ENCODE results near the gene ELP5.
A peak's percentile ranks its signal among the peaks of the same experiment; 100 is the strongest.

ELP5 gene

GRCh38 chr17:7213895-7214299, 38.1 kb upstream of the ELP5 start:
- Histone ChIP-seq H3K27me3 (ENCODE audit: control insufficient read depth, insufficient read depth, low read length) (no peaks in the 10 kb centered on the region), H3K36me3 (ENCODE audit: control insufficient read depth, insufficient read depth, low read length) (no peaks in the 10 kb centered on the region), H3K4me3 (ENCODE audit: low read depth, low read length) (peak overlapping the region; percentile 61), H3K27ac (ENCODE audit: low read depth, low read length) (peak overlapping the region; percentile 77; the same call in 1 of the 2 replicates), H3K4me1 (ENCODE audit: control insufficient read depth, insufficient read depth, low read length) (peaks cover 52% of the 10 kb centered on the region), H3K9ac (ENCODE audit: low read length) (peak overlapping the region; percentile 52), H3K9me3 (ENCODE audit: control insufficient read depth, insufficient read depth, low read depth, low read length) (no peaks in the 10 kb centered on the region)

GRCh38 chr17:7214300-7215135, 37.5 kb upstream of the ELP5 start:
- H3K9ac ChIP-seq (ENCODE audit: low read length) = peak overlapping the region; percentile 69
- H3K27me3 ChIP-seq (ENCODE audit: control insufficient read depth, insufficient read depth, low read length) = no peaks in the 10 kb centered on the region
- H3K36me3 ChIP-seq (ENCODE audit: control insufficient read depth, insufficient read depth, low read length) = no peaks in the 10 kb centered on the region
- H3K27ac ChIP-seq (ENCODE audit: low read depth, low read length) = peak overlapping the region; percentile 77
- H3K4me1 ChIP-seq (ENCODE audit: control insufficient read depth, insufficient read depth, low read length) = peaks cover 53% of the 10 kb centered on the region
- H3K4me3 ChIP-seq (ENCODE audit: low read depth, low read length) = peak overlapping the region; percentile 69
- no peaks in the 10 kb centered on the region for H3K9me3 ChIP-seq (ENCODE audit: control insufficient read depth, insufficient read depth, low read depth, low read length)

- peak overlapping the region; percentile 69 for H3K4me3 ChIP-seq (ENCODE audit: low read depth, low read length)
These were observed 36.8 kb upstream of the ELP5 start for GRCh38 chr17:7215136-7215638.

GRCh38 chr17:7215652-7216180, 36.3 kb upstream of the ELP5 start:
- H3K9ac ChIP-seq (ENCODE audit: low read length) = peak overlapping the region; percentile 59
- peaks cover 52% of the 10 kb centered on the region for H3K4me1 ChIP-seq (ENCODE audit: control insufficient read depth, insufficient read depth, low read length)
- H3K27ac ChIP-seq (ENCODE audit: low read depth, low read length) = peak overlapping the region; percentile 28; the same call in 1 of the 2 replicates
- H3K4me3 ChIP-seq (ENCODE audit: low read depth, low read length) = peak overlapping the region; percentile 69
- H3K36me3 ChIP-seq (ENCODE audit: control insufficient read depth, insufficient read depth, low read length) = no peaks in the 10 kb centered on the region
- H3K9me3 ChIP-seq (ENCODE audit: control insufficient read depth, insufficient read depth, low read depth, low read length) = no peaks in the 10 kb centered on the region
- H3K27me3 ChIP-seq (ENCODE audit: control insufficient read depth, insufficient read depth, low read length) = no peaks in the 10 kb centered on the region

More at GRCh38 chr17:7215136-7215638, 36.8 kb upstream of the ELP5 start:
- Histone ChIP-seq H3K27ac (ENCODE audit: low read depth, low read length) (peak overlapping the region; percentile 28; the same call in 1 of the 2 replicates), H3K9ac (ENCODE audit: low read length) (peak overlapping the region; percentile 59), H3K4me1 (ENCODE audit: control insufficient read depth, insufficient read depth, low read length) (peaks cover 54% of the 10 kb centered on the region), H3K27me3 (ENCODE audit: control insufficient read depth, insufficient read depth, low read length) (no peaks in the 10 kb centered on the region), H3K36me3 (ENCODE audit: control insufficient read depth, insufficient read depth, low read length) (no peaks in the 10 kb centered on the region), H3K9me3 (ENCODE audit: control insufficient read depth, insufficient read depth, low read depth, low read length) (no peaks in the 10 kb centered on the region)

- Histone ChIP-seq H3K27ac (ENCODE audit: low read depth, low read length) (no peak overlapping the region), H3K4me1 (ENCODE audit: control insufficient read depth, insufficient read depth, low read length) (peaks cover 54% of the 10 kb centered on the region), H3K27me3 (ENCODE audit: control insufficient read depth, insufficient read depth, low read length) (no peaks in the 10 kb centered on the region), H3K4me3 (ENCODE audit: low read depth, low read length) (peak overlapping the region; percentile 52), H3K9ac (ENCODE audit: low read length) (peak overlapping the region; percentile 18), H3K9me3 (ENCODE audit: control insufficient read depth, insufficient read depth, low read depth, low read length) (no peaks in the 10 kb centered on the region), H3K36me3 (ENCODE audit: control insufficient read depth, insufficient read depth, low read length) (peaks cover 6% of the 10 kb centered on the region)
These were observed 35.5 kb upstream of the ELP5 start for GRCh38 chr17:7216242-7217112.

- H3K9me3 ChIP-seq (ENCODE audit: control insufficient read depth, insufficient read depth, low read depth, low read length) = no peaks in the 10 kb centered on the region
- H3K4me1 ChIP-seq (ENCODE audit: control insufficient read depth, insufficient read depth, low read length) = peaks cover 48% of the 10 kb centered on the region
- no peaks in the 10 kb centered on the region for H3K27me3 ChIP-seq (ENCODE audit: control insufficient read depth, insufficient read depth, low read length)
- no peak overlapping the region for H3K27ac ChIP-seq (ENCODE audit: low read depth, low read length)
- peak overlapping the region; percentile 54 for H3K4me3 ChIP-seq (ENCODE audit: low read depth, low read length)
- H3K9ac ChIP-seq (ENCODE audit: low read length) = peak overlapping the region; percentile 38
- peaks cover 15% of the 10 kb centered on the region for H3K36me3 ChIP-seq (ENCODE audit: control insufficient read depth, insufficient read depth, low read length)
These were observed 34.7 kb upstream of the ELP5 start for GRCh38 chr17:7217113-7217987.

GRCh38 chr17:7218166-7218565, 33.8 kb upstream of the ELP5 start:
- Histone ChIP-seq H3K36me3 (ENCODE audit: control insufficient read depth, insufficient read depth, low read length) (peaks cover 23% of the 10 kb centered on the region), H3K9me3 (ENCODE audit: control insufficient read depth, insufficient read depth, low read depth, low read length) (no peaks in the 10 kb centered on the region), H3K27me3 (ENCODE audit: control insufficient read depth, insufficient read depth, low read length) (no peaks in the 10 kb centered on the region), H3K4me1 (ENCODE audit: control insufficient read depth, insufficient read depth, low read length) (peaks cover 47% of the 10 kb centered on the region), H3K4me3 (ENCODE audit: low read depth, low read length) (peak overlapping the region; percentile 54), H3K9ac (ENCODE audit: low read length) (no peak overlapping the region), H3K27ac (ENCODE audit: low read depth, low read length) (no peak overlapping the region)

- peaks cover 44% of the 10 kb centered on the region for H3K4me1 ChIP-seq (ENCODE audit: control insufficient read depth, insufficient read depth, low read length)
- H3K27ac ChIP-seq (ENCODE audit: low read depth, low read length) = no peak overlapping the region
These were observed 33.3 kb upstream of the ELP5 start for GRCh38 chr17:7218758-7219157.

GRCh38 chr17:7219229-7219811, 32.7 kb upstream of the ELP5 start:
- Histone ChIP-seq H3K9ac (ENCODE audit: low read length) (peak overlapping the region; percentile 92), H3K9me3 (ENCODE audit: control insufficient read depth, insufficient read depth, low read depth, low read length) (no peaks in the 10 kb centered on the region), H3K4me3 (ENCODE audit: low read depth, low read length) (peak overlapping the region; percentile 90), H3K4me1 (ENCODE audit: control insufficient read depth, insufficient read depth, low read length) (peaks cover 44% of the 10 kb centered on the region), H3K36me3 (ENCODE audit: control insufficient read depth, insufficient read depth, low read length) (peaks cover 35% of the 10 kb centered on the region), H3K27ac (ENCODE audit: low read depth, low read length) (peak overlapping the region; percentile 91), H3K27me3 (ENCODE audit: control insufficient read depth, insufficient read depth, low read length) (no peaks in the 10 kb centered on the region)

More at GRCh38 chr17:7218758-7219157, 33.3 kb upstream of the ELP5 start:
- H3K4me3 ChIP-seq (ENCODE audit: low read depth, low read length) = no peak overlapping the region
- no peaks in the 10 kb centered on the region for H3K9me3 ChIP-seq (ENCODE audit: control insufficient read depth, insufficient read depth, low read depth, low read length)
- H3K27me3 ChIP-seq (ENCODE audit: control insufficient read depth, insufficient read depth, low read length) = no peaks in the 10 kb centered on the region
- H3K36me3 ChIP-seq (ENCODE audit: control insufficient read depth, insufficient read depth, low read length) = peaks cover 29% of the 10 kb centered on the region
- H3K9ac ChIP-seq (ENCODE audit: low read length) = no peak overlapping the region
